Esophagus squamous epithelium (tissue), 5 donors: ENCODE data around the gene FRMD4A. TPM values are rescaled to one million over a fixed set of nuclear protein-coding genes. Genes with fewer than 3 reads are reported as not detected.

Experiments used
- DNase-seq: peaks from one replicate; lab custom pipeline; 2025; lab: John Stamatoyannopoulos, UW
- H3K27ac ChIP-seq, 4 donors: fragments of 200-600 bp; sonication (generic); one replicate each; pipeline ENCODE4 v1.5.1; 2016 to 2019; ENCODE audit warnings: mild to moderate bottlenecking in 1 of 4
- H3K27me3 ChIP-seq, 4 donors: fragments of 200-600 bp; sonication (generic); 1 replicate in 3 of 4; 2 replicates in 1 of 4; pipeline versions ENCODE4 v1.5.1 to v1.6.0; 2017 to 2021; ENCODE audit warnings: antibody characterized with exemption in 1 of 4
- H3K36me3 ChIP-seq, 3 donors: fragments of 200-600 bp; sonication (generic); one replicate each; pipeline ENCODE4 v1.5.1; 2016 to 2019
- H3K4me1 ChIP-seq, 3 donors: fragments of 200-600 bp; sonication (generic); one replicate each; pipeline ENCODE4 v1.5.1; 2017 to 2019
- H3K4me3 ChIP-seq, 4 donors: fragments of 200-600 bp; sonication (generic); 1 replicate in 3 of 4; 2 replicates in 1 of 4; pipeline ENCODE4 v1.5.1; 2016 to 2019; ENCODE audit warnings: mild to moderate bottlenecking in 2 of 4, moderate library complexity in 1 of 4
- H3K9me3 ChIP-seq, 3 donors: fragments of 200-600 bp; sonication (generic); one replicate each; pipeline ENCODE4 v1.5.1; 2016 to 2019
- POLR2A ChIP-seq, 4 donors: fragments of 450-650 bp; IDR thresholded peaks; one replicate each; pipeline ENCODE4 v1.6.1; 2017; ENCODE audit warnings: antibody characterized with exemption in 4 of 4, mild to moderate bottlenecking in 4 of 4, moderate library complexity in 3 of 4
- WGBS, 2 donors: methylation state at CpG; one replicate each; pipeline ENCODE4 v1.1.5; 2018; 5-methylcytosine and 5-hydroxymethylcytosine counted together
- intact Hi-C: fragments of 100-400 bp; cut with DNase I; formaldehyde crosslinking; loops from one replicate; pipeline ENCODE4 v1.15.0; 2022
- total RNA-seq, 4 donors: library from RNA; depleted of rRNA; stranded (reverse); fragments of >200 nt; gene quantifications; one replicate each; pipeline ENCODE4 v1.1.0, GENCODE V29; 2016
- TF ChIP-seq, protein P1 (sequence below), 6 experiments: fragments of 450-650 bp in 4 of 6; fragments of 200-600 bp in 2 of 6; sonication (generic) in 2 of 6; IDR thresholded peaks; one replicate each; pipeline ENCODE4 v1.5.1; 2016 to 2019; ENCODE audit warnings: antibody characterized with exemption in 6 of 6, mild to moderate bottlenecking in 4 of 6, moderate library complexity in 4 of 6
- donor health status: DM: yes; HTN: yes; CAD: no.

Gene FRMD4A
- total RNA-seq, 4 donors from 2014 or later = 7.3 to 15.3 (median 8.6) TPM

- Histone ChIP-seq H3K9me3 (no peaks in the 10 kb centered on the region), H3K27me3 (peaks cover 0 to 20% (median 1%) of the 10 kb centered on the region in 4 donors), H3K36me3 (no peaks in the 10 kb centered on the region), H3K27ac (peak overlapping the region in 3 of 4 donors; percentile 61 to 73 (median 64)), H3K4me3 (peak overlapping the region in 1 of 4 donors; percentile 43), H3K4me1 (peaks cover 0 to 29% (median 12%) of the 10 kb centered on the region in 3 donors)
- intact Hi-C loops = no loop called here
- TF ChIP-seq POLR2A (IDR thresholded peaks at IDR 0.05) = no peak
- TF ChIP-seq, protein P1, sequence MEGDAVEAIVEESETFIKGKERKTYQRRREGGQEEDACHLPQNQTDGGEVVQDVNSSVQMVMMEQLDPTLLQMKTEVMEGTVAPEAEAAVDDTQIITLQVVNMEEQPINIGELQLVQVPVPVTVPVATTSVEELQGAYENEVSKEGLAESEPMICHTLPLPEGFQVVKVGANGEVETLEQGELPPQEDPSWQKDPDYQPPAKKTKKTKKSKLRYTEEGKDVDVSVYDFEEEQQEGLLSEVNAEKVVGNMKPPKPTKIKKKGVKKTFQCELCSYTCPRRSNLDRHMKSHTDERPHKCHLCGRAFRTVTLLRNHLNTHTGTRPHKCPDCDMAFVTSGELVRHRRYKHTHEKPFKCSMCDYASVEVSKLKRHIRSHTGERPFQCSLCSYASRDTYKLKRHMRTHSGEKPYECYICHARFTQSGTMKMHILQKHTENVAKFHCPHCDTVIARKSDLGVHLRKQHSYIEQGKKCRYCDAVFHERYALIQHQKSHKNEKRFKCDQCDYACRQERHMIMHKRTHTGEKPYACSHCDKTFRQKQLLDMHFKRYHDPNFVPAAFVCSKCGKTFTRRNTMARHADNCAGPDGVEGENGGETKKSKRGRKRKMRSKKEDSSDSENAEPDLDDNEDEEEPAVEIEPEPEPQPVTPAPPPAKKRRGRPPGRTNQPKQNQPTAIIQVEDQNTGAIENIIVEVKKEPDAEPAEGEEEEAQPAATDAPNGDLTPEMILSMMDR (IDR thresholded peaks at IDR 0.05) = no peak
- DNase-seq = no peak
- 86 to 92% methylated on average over 3 of the region's 3 CpGs for WGBS, 2 donors
Measured at GRCh38 chr10:13960603-13961002, 370.1 kb downstream of the FRMD4A start.

- Histone ChIP-seq H3K36me3 (no peaks in the 10 kb centered on the region), H3K4me1 (peaks cover 0 to 29% (median 12%) of the 10 kb centered on the region in 3 donors), H3K27me3 (peaks cover 0 to 20% (median 0%) of the 10 kb centered on the region in 4 donors), H3K4me3 (peak overlapping the region in 2 of 4 donors; percentile 12 to 43), H3K9me3 (no peaks in the 10 kb centered on the region), H3K27ac (peak overlapping the region; percentile 9 to 73 (median 62))
- no peak for DNase-seq
- 30 to 45% methylated on average over 13 to 15 of the region's 18 CpGs for WGBS, 2 donors
- TF ChIP-seq POLR2A (IDR thresholded peaks at IDR 0.05) = no peak
- TF ChIP-seq, protein P1 (IDR thresholded peaks at IDR 0.05) = no peak
- intact Hi-C loops = no loop called here
Measured at GRCh38 chr10:13959443-13960359, 371.0 kb downstream of the FRMD4A start.

GRCh38 chr10:13957856-13958255 lies 372.9 kb downstream of the FRMD4A start:
- H3K27me3 ChIP-seq = peaks cover 0 to 20% (median 0%) of the 10 kb centered on the region in 4 donors
- DNase-seq = no peak
- TF ChIP-seq, protein P1 (IDR thresholded peaks at IDR 0.05) = no peak
- TF ChIP-seq POLR2A (IDR thresholded peaks at IDR 0.05) = no peak
- peak overlapping the region in 3 of 4 donors; percentile 58 to 87 (median 74) for H3K27ac ChIP-seq
- no peak overlapping the region for H3K4me3 ChIP-seq
- peaks cover 0 to 29% (median 12%) of the 10 kb centered on the region in 3 donors for H3K4me1 ChIP-seq
- 83% methylated on average over 9 of the region's 9 CpGs for WGBS, 2 donors
- H3K36me3 ChIP-seq = no peaks in the 10 kb centered on the region
- H3K9me3 ChIP-seq = no peaks in the 10 kb centered on the region
- intact Hi-C loops = no loop called here

GRCh38 chr10:13956826-13957225 lies 373.9 kb downstream of the FRMD4A start:
- Histone ChIP-seq H3K4me1 (peaks cover 0 to 29% (median 12%) of the 10 kb centered on the region in 3 donors), H3K36me3 (no peaks in the 10 kb centered on the region), H3K27ac (peak overlapping the region; percentile 39 to 87 (median 74)), H3K9me3 (no peaks in the 10 kb centered on the region), H3K27me3 (peaks cover 0 to 16% (median 0%) of the 10 kb centered on the region in 4 donors), H3K4me3 (no peak overlapping the region)
- TF ChIP-seq POLR2A (IDR thresholded peaks at IDR 0.05) = no peak
- TF ChIP-seq, protein P1 (IDR thresholded peaks at IDR 0.05) = peak in 4 of 6 experiments; percentile 17 to 33 (median 28)
- WGBS, 2 donors = 57 to 74% methylated on average over 8 of the region's 8 CpGs
- no peak for DNase-seq
- intact Hi-C loops = no loop called here
